CD4-positive, alpha-beta T cell treated with Interleukin-1 beta for 1 hour (primary cell): ENCODE measurements around the gene TOX3.

Source experiments
- DNase-seq, 2 donors: peaks; one replicate each; pipeline ENCODE4 v3.0.0-alpha.2; 2020 to 2022

TOX3 gene

GRCh38 chr16:52535076-52535475, 11.9 kb downstream of the TOX3 start:
- DNase-seq, result no peak

- DNase-seq, result no peak
These were observed 13.6 kb downstream of the TOX3 start for GRCh38 chr16:52533296-52533695.

GRCh38 chr16:52532384-52532783, 14.6 kb downstream of the TOX3 start:
- DNase-seq, result no peak

- no peak for DNase-seq
These were observed 17.7 kb downstream of the TOX3 start for GRCh38 chr16:52529226-52529625.

GRCh38 chr16:52528393-52529065, 18.4 kb downstream of the TOX3 start:
- DNase-seq, result no peak

GRCh38 chr16:52526830-52527229, 20.1 kb downstream of the TOX3 start:
- DNase-seq, result no peak

GRCh38 chr16:52526116-52526828, 20.7 kb downstream of the TOX3 start:
- no peak for DNase-seq

- no peak for DNase-seq
These were observed 25.4 kb downstream of the TOX3 start for GRCh38 chr16:52521570-52521969.

- DNase-seq, result no peak
These were observed 28.1 kb downstream of the TOX3 start for GRCh38 chr16:52518884-52519283.

- no peak for DNase-seq
These were observed 31.8 kb downstream of the TOX3 start for GRCh38 chr16:52515068-52515671.

GRCh38 chr16:52512297-52512987, 34.5 kb downstream of the TOX3 start:
- DNase-seq, result no peak

GRCh38 chr16:52501746-52502145, 45.2 kb downstream of the TOX3 start:
- no peak for DNase-seq

- DNase-seq, result no peak
These were observed 46.0 kb downstream of the TOX3 start for GRCh38 chr16:52500963-52501362.

- no peak for DNase-seq
These were observed 47.9 kb downstream of the TOX3 start for GRCh38 chr16:52499060-52499440.

GRCh38 chr16:52498328-52499059, 48.4 kb downstream of the TOX3 start:
- no peak for DNase-seq

- DNase-seq, result no peak
These were observed 49.7 kb downstream of the TOX3 start for GRCh38 chr16:52497067-52497816.

GRCh38 chr16:52496051-52496876, 50.7 kb downstream of the TOX3 start:
- DNase-seq, result no peak

GRCh38 chr16:52494621-52495020, 52.3 kb downstream of the TOX3 start:
- DNase-seq, result no peak

- no peak for DNase-seq
These were observed 52.8 kb downstream of the TOX3 start for GRCh38 chr16:52494145-52494544.

- DNase-seq, result no peak
These were observed 54.1 kb downstream of the TOX3 start for GRCh38 chr16:52492789-52493357.

GRCh38 chr16:52491216-52491615, 55.7 kb downstream of the TOX3 start:
- no peak for DNase-seq
